Measurements from ENCODE around the gene ZC3H7B. TPM values are rescaled to one million over a fixed set of nuclear protein-coding genes. Genes with fewer than 3 reads are reported as not detected.
A peak's percentile ranks its signal among the peaks of the same experiment; 100 is the strongest.

Gene ZC3H7B
- total RNA-seq (89.6 and 95.9 TPM in 2 replicates), polyA plus RNA-seq (66.8 and 72.7 TPM in 2 replicates), polyA minus RNA-seq (66.2 and 73.9 TPM in 2 replicates), Bru-seq, nascent RNA (percentile 67 among the genes with signal in this experiment), BruChase-seq, experiment 1, labeled RNA remaining after a 6-hour chase (percentile 85 among the genes with signal in this experiment), BruChase-seq, experiment 2, labeled RNA remaining after a 2-hour chase (percentile 73 among the genes with signal in this experiment)
- polyA plus RNA-seq (2011; cell fraction: cytosol; rRNA removed), result 64.1 and 83.2 TPM in 2 replicates
- 105 and 121 TPM in 2 replicates for polyA plus RNA-seq (2011; cell fraction: nucleus; rRNA removed)
- 75.3 and 75.8 TPM in 2 replicates for polyA plus RNA-seq (2012)
- 14.8 TPM for polyA minus RNA-seq (2011; cell fraction: cytosol; rRNA and poly(A)+ RNA removed)
- polyA minus RNA-seq (2011; cell fraction: nucleus; rRNA and poly(A)+ RNA removed), result 30.1 and 44.2 TPM in 2 replicates
- long read RNA-seq, full-length matches to known transcripts, result 1 of 127 reads
- long read RNA-seq, partial matches to known transcripts, result 2 of 127 reads
- long read RNA-seq, other reads (novel, unspliced or antisense), result 124 of 127 reads

GRCh38 chr22:41301085-41302020 lies at the start of gene ZC3H7B:
Gene ZC3H7B (plus strand): TSS chr22:41301525. CDS start chr22:41320661, 19,136 bp downstream.
- intact Hi-C loops (cut with micrococcal nuclease), result loop anchor here (1.0 kb wide), 1 partner anchor 15 kb away; the partner anchor contains the start of gene RANGAP1
- FAIRE-seq, result peak; percentile 75
- Histone ChIP-seq H3K4me2 (ENCODE audit: insufficient read depth, low read length) (peak within 1 kb of the TSS; percentile 83), H3K27ac (ENCODE audit: insufficient read depth, low read depth, low read length) (peak within 1 kb of the TSS; percentile 70), H3K36me3 (ENCODE audit: control insufficient read depth in 2 of 2, extremely low read depth in 1 of 2, insufficient read depth in 2 of 2, low read length in 2 of 2) (peaks cover 0 to 2% of the 10 kb centered on the region in 2 experiments), H3K4me1 (ENCODE audit: control insufficient read depth, extremely low read depth, insufficient read depth, low read length) (peaks cover 24% of the 10 kb centered on the region), H3K79me2 (ENCODE audit: control insufficient read depth, insufficient read depth, low read length) (peaks cover 55% of the 10 kb centered on the region), H3K9me3 (replicated peaks; ENCODE audit: control insufficient read depth, insufficient read depth, low read length) (no peaks in the 10 kb centered on the region), H3K27me3 (ENCODE audit: control insufficient read depth in 2 of 2, insufficient read depth in 2 of 2, low read length in 2 of 2) (no peaks in the 10 kb centered on the region), H4K20me1 (replicated peaks; ENCODE audit: control insufficient read depth, extremely low read depth, insufficient read depth, low read length) (no peaks in the 10 kb centered on the region), H3K9me1 (replicated peaks; ENCODE audit: control insufficient read depth, extremely low read depth, insufficient read depth, low read length) (no peaks in the 10 kb centered on the region), H3K4me3 (replicated peaks in 1 of 3; ENCODE audit: insufficient read depth in 1 of 3, low read depth in 1 of 3, low read length in 3 of 3) (peak within 1 kb of the TSS; percentile 63 to 99 (median 81)), H2AFZ (ENCODE audit: low read depth, low read length) (peak within 1 kb of the TSS; percentile 55), H3K9ac (replicated peaks; ENCODE audit: extremely low read depth, insufficient read depth, low read length) (peak within 1 kb of the TSS; percentile 82)
- POLR2A ChIA-PET, result interaction anchor here (0.6 to 1.1 kb wide), 2 partner anchors 11 to 13 kb away, joined by 3 to 6 read pairs; no protein-coding TSS in a partner anchor
- DNase-seq (ENCODE audit: low read depth, low spot score), result peak; percentile 80
- dilution Hi-C loops (cut with MboI; ENCODE audit: extremely low pct_ligation_motif_present, low sequenced_read_pairs), result no loop called here
- TF ChIP-seq POLR2A (IDR thresholded peaks at IDR 0.05; ENCODE audit: low read depth, low read length), result peak; percentile 85
- peak; percentile 39 to 72 for TF ChIP-seq CTCF (IDR thresholded peaks at IDR 0.05; ENCODE audit: extremely low read depth in 1 of 2, insufficient read depth in 1 of 2, low read depth in 1 of 2, low read length in 2 of 2)
- peak; percentile 88 for TF ChIP-seq POLR2AphosphoS5 (IDR thresholded peaks at IDR 0.05; ENCODE audit: insufficient read depth, low read depth, low read length)
- TF ChIP-seq GATA2 (IDR thresholded peaks at IDR 0.05; ENCODE audit: insufficient read depth, insufficient read length, low read depth, low read length), result no peak
- TF ChIP-seq MAX (IDR thresholded peaks at IDR 0.05; ENCODE audit: insufficient read depth, insufficient read length), result peak; percentile 26
- BruUV-seq (replicated peaks), result TSS peak; percentile 23
- CTCF ChIA-PET, result interaction anchor here (0.6 to 2.8 kb wide), 15 partner anchors 9 to 379 kb away, joined by 3 to 53 read pairs (median 5); partner anchors contain the start of gene RANGAP1

Data from endothelial cell of umbilical vein (primary cell).